ENCODE data around the gene MATN3.

The MATN3 gene

DNA sequence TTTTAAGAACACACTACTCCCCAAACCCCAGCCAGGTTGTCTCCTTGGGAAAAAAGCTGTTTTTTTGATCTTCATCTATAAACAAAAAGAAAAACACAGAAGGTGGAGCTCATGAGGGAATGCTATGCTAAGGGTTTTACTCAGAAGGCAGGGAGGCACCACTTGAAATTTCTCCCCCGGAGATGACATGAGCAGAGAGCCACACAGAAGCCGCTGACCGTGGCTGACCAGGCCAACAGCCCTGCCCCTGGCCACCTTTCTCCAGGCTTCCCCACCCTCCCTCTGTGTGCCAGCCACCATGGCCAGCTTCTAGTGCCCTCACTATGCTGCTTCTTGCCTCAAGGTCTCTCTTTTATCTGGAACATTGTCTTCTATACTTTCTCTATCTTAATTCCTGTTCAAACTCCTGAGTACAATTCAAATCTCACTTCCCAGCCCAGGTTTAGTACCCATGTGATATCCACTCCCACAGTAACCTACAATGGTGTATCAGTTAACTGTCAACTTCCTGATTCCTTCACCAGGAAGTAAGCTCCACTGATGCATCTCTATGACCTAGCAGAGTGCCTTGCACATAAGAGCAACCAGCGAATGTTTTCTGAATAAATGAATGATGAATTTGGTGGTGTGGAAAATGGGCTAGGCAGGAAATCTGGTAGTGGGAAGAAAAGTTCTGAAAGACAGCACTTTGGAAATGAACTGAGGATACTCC, 23.6 kb upstream of the MATN3 start:
- DNase-seq = no peak

DNA sequence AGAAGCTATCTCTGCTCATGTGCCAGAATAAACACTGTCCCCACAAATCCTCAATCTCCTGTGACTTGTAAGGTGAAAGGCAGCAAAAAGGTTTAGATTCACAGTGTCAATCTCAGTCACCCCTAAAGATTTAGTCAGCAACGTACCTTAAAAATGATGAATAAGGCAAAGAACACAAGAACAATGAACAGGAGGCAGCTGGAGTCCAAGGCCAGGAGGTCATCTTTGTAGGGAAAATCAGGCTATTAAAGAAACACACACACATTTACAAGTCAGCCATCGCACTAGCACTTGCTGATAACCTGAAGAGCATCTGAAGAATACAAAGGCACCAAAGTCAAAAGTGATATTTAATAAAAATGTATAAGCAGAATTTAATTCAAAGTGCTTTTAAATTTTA, 22.4 kb upstream of the MATN3 start:
- no peak for DNase-seq

DNA sequence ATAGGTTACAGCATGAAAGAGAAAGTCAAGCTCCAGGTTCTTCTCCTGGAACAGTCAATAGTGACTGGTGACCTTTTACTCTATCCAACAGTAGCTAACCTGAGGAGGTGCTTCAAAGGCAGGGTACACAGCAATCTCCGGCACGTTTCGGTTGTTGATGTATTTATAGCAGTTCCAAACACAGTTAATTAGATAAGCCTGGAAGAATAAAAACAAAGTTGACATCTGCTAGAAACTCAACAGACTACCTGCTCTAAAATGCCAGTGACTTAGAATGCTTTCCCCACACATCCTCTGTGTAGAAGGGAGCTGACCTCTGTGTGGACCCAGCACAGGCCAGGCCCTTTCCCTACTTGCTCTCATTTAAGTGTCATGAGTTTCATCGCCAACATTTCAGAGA, 21.8 kb upstream of the MATN3 start:
- no peak for DNase-seq

DNA sequence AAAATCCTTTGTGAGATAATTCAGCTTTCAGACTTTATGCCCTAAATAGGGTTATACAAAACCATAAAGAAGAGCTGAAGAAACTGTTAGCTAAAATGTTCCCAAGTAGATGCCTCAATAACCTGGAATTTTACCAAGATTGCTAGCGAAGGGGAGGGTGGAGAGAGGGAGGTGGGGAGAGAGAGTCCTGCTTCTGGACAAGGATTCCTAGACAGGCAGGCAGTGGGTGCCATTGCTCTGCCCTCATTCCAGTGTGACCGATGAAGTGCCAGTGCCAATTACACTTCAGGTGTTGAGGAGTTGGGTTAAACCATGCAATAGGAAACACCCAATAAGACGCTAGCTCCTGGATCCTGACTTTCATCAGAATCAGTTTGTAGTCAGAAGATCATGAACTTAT, 20.9 kb upstream of the MATN3 start:
- DNase-seq = no peak

DNA sequence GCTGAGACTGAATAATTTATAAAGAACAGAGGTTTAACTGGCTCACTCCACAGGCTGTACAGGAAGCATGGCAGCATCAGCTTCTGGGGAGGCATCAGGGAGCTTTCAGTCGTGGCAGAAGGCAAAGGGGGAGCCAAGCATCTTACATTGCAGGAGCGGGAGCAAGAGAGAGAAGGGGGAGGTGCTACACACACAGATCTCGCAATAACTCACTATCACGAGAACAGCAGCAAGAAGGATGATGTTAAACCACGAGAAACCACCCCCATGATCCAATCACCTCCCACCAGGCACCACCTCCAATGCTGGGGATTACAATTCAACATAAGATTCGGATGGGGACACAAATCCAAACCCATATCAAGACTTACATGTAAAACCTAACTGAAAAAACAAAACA, 17.8 kb upstream of the MATN3 start:
- DNase-seq = no peak

DNA sequence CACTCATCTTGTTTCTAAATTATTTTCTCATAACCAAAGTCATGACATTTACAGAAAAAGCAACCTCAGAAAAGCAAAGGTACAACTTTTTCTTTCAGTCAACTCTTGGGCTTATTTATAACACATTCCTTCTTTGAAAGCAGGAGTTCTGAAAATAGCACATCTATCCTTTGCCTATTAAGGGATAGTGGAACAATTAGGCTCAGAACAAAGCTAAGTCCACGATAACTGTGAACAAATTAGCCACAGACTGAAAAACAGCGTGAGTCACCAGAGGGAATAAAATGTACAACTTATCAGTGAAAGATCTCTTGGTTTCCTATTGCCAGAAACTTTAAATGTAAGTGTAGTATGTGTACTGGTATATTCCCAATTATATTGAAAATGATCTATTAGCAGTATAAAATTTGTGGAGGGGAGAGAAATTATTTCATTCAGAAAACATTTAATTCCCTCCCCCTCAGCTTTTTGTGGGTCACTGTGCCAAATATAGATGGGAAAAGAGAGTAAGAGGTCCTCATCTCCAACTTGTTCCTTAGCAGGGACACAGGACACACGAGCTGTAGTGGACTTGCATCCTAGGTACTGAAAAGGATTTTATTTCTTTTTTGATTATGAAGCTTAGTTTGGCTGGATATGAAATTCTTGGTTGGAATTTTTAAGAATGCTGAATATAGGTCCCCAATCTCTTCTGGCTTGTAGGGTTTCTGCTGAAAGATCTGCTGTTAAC, 15.4 kb upstream of the MATN3 start:
- DNase-seq = no peak

DNA sequence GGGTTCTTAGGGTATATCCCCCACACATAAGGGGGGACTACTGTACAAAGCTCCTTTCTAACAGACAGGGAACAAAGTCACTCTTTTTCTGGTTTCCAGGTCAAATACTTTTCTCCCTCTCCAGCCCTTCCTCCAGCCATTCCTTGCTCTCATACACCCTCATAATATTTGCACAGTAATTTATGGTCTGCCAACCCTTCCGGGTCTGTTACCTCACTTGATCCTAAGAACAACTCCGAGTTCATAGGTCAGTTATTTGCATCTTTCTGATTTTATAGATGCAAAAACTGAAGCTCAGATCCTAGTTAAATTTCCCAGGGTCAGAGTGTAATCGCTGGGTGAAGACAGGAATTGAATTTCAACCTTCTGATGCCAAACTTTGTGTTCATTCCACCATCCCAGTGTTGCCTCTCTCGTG, 14.8 kb upstream of the MATN3 start:
- DNase-seq = no peak

DNA sequence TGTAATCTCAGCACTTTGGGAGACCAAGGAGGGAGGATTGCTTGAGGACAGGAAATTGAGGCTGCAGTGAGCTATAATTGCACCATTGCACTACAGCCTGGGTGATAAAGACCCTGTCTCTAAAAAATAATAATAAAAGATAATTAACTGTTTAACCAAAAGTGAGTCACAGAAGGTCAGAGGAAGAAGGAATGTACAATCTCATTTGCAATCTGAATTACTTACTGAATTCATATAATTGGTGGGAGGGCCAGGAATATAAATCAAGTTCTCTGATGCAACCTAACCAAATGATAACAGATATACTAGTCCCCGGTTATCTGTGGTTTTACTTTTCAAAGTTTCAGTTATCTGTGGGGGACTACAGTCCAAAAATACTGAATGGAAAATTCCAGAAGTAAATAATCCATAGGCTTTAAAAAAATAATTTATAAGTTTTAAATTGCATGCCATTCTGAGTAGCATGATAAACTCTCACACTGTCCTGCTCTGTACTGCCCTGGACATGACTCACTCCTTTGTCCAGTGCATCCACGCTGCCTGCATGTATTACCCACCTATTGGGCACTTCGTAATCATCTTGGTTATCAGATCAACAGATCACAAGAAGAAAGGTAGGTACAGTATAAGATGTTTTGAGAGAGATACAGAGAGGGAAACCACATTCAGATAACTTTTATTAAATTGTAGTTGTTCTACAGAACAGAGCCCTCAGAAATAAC, 12.8 kb upstream of the MATN3 start:
- DNase-seq = no peak

DNA sequence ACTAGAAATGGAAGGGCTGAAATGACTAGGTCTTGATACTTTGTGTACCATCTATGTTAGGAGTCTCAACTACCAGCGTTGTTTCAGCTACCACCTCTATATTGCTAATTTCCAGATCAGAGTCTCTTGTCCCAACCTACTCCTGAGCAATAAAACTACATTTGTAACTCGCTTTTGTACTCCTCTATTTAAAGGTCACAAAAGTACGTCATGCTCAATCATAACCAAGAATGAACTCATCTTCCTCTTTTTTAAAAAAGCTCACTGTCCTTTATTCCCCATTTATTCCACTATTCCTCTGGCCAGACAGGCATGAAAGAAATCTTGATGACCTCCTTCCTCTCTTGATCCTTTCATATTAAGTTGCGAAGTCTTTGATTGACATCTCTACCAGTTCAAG, 11.2 kb upstream of the MATN3 start:
- DNase-seq = no peak

GRCh38 chr2:20021405-20022009, 9.0 kb upstream of the MATN3 start:
- no peak for DNase-seq

GRCh38 chr2:20019747-20020146, 7.3 kb upstream of the MATN3 start:
- DNase-seq = no peak

DNA sequence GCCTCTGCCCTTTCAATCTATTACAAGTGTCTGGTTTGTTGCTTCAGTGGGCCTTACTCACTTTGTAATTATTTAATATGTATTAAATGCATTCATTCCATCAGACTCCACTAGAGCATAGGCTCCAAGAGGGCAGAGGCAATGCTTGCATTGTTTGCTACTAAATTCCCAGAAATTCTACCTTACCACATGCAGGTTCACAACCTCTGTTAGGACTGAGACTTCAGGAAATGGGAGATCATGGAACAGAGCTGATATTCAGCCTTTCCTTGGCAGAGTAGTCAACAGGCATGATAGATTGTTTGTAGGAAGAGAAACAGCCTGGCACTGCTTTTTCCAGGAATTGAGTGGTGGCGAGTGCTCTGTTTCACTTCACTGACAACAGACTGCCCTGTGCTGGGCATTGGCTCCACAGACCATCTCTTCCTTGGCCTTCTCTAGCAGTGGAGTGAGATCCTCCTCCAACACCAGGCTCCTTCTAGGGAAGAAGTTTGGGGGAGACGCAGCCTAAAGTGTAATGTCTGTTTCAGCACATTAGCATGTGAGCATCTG, 6.2 kb upstream of the MATN3 start:
- DNase-seq = no peak

GRCh38 chr2:20016346-20016745, 3.9 kb upstream of the MATN3 start:
- DNase-seq = no peak

- DNase-seq = no peak
Observed at GRCh38 chr2:20015482-20016083, 3.1 kb upstream of the MATN3 start.

DNA sequence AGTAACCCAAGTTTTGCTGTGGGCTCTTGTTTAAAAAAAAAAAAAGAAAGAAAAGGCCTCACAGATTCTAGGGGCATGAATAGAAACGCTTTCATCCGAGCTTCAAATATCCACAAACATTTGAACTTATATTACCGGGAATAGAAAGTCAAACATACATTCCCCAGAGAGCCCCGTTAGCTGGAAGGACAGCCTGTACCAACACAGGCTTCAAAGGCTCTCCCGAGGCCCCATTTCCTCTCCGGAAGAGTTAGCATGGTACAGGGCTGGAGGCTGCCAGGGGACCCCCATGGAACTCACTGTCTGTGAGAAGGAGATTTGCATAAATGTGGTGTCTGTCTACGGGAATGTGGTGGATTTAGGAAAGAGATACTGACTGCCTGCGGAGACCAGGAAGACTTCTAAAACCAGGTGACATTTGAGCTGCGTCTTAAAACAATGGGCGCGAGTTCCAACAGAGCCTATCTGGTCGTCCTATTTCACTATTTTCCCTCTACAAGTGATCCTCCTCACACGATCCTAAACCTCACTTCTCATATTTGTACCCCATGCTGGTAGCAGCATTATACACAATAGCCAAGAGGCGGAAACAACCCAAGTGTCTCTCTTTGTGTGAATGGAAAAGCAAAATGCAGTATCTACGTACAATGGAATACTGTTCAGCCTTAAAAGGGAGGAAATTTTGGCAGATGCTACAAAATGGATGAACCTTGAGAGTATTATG, 820 bp upstream of the MATN3 start:
- DNase-seq = no peak

DNA sequence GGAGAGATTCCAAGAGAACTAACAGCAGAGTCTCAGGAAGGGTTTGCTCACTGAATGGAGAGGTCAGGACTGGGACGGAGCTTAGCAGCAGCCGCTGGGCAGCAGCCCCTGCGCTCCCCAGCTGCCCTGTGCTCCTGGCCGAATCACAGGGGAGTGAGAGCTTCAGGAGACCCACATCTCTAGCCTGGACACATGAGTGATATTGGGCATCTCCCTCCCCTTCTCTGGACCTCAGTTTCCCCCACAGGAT, 511 bp downstream of the MATN3 start:
- DNase-seq = no peak

GRCh38 chr2:20011276-20012031, 1.0 kb downstream of the MATN3 start:
- DNase-seq = no peak

DNA sequence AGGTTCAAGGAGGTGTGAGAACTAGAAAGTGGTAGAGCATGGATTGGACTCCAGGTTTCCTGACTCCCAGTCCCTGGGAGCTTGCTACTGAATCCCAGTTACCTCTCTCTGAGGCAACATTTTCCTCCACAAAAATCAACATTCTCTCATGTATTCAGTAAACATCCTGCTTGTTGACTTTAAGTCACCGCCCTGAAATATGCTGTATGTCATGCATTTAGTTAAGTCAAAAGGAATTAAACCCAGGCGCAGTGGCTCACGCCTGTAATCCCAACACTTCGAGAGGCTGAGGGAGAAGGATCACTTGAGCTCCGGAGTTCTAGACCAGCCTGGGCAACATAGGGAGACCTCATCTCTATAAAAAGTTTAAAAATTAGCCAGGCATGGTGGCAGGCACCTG, 3.8 kb downstream of the MATN3 start:
- no peak for DNase-seq

GRCh38 chr2:20005891-20006470, 6.5 kb downstream of the MATN3 start:
- no peak for DNase-seq

GRCh38 chr2:20005067-20005627, 7.3 kb downstream of the MATN3 start:
- DNase-seq = no peak

GRCh38 chr2:20001361-20001863, 11.1 kb downstream of the MATN3 start:
- no peak for DNase-seq
